M059J (cell line): ENCODE results near the gene DUSP23. TPM values are rescaled to one million over a fixed set of nuclear protein-coding genes. Genes with fewer than 3 reads are reported as not detected.

Experiments used
- DNase-seq: peaks from one replicate; pipeline ENCODE4 v3.0.0-alpha.2; 2012; ENCODE audit warnings: low read depth
- total RNA-seq: library from RNA; depleted of rRNA; stranded (reverse); fragments of >200 nt; shearing (Covaris generic); gene quantifications from 2 replicates; pipeline ENCODE4 v1.2.3, GENCODE V29; 2014; rRNA removed

DUSP23 gene
- 25.6 and 37.0 TPM in 2 replicates for total RNA-seq

DNA sequence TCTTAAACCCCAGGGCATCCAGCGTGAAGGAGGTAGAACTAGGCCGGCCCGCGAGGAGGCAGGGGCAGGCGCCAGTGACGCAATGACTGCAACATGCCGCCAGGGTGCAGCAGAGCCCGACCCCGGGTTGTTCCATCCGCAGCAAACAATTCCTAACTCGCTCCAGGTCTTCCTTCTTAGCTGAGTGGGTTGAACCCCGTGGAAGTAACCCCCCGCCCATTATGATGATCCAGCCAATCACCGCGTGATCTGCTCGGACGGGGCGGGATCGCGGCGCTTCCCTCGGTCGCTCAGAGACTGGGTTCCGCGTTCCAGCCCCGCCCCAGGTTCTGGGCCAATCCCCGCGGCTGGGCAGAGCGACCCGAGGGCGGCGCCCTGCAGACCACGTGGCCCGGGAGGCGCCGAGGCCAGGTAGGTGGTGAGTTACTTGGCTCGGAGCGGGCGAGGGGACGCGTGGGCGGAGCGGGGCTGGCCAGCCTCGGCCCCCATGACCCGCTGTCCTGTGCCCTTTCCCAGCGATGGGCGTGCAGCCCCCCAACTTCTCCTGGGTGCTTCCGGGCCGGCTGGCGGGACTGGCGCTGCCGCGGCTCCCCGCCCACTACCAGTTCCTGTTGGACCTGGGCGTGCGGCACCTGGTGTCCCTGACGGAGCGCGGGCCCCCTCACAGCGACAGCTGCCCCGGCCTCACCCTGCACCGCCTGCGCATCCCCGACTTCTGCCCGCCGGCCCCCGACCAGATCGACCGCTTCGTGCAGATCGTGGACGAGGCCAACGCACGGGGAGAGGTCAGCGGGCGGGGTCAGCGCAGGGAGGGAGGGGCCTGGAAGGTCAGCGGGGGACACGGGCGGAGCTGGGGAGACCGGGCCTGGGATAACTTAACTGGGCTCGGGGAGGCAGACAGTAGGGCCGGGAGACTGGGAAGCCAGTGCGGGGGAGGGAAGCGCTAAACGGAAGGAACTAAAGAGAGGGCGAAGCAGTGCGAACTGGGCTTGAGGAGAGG, at the start of gene DUSP23:
TSS of gene DUSP23 (plus strand) at position 380 of the 1,000 bp plus-strand sequence. CDS start at position 519, 139 bp downstream.
- peak; percentile 97 for DNase-seq

DNA sequence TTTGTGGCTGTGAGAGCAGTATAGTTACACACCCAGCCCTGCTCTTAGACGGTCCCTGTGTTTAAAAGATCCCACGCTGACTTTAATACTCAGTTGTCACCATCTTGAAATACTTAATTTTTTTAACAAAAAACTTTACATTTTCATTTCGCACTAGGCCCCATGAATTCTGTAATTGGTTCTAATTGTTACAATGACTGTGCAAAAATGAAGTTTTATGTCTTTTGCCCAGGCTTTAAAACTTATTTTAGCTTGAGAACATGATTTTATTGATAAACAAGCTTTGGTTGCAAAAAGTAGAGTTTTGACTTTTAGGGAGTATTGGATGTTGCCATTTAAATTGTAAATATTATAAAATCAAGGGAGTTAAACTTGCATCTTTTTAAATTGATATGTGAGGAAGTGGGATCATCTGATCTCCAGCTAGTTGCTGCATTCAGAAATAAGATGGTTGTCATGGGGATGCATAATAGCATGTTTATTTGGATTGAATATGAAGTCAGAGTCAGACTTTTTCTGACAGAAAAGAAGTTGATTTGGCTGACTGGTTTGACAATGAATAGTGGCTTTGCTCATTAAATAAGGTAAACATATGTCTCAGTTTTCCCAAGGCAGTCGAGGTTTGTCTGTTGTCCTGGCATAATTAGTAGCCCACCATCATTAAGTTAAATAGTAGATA, 43.4 kb upstream of the DUSP23 start:
- DNase-seq = no peak

DNA sequence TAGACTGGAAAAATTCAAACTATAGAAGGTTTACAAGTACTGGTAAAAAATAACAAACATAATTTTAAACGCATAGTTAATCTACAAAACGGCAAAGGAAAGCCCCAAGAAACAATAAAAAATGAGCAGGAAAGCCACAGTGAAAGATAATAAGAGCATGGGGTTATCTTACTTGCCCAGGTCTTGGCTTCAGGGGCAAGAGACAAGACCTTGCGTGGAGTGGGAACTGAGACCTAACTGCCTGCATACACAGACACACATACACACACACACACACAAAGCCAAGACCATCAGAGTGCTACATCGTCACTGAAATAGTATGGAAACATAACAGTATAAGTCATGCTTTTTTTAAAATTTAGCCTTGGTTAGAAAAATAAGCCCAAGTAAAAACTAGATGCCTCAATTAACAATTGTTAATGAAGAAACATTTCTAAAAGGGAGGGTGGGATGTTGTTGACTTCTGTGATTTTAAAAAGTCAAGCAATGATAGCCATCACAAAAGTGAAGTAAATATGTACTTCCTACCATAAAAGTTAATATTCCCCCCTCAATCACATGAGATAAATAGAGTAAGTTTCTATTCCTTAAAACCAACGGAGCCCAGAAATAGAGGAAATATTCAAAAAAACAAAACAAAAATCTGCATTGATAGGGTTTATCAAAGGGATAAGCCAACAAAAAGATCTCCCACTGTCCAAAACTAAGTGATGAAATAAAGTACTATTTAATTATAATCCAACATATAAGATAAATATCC, 36.9 kb upstream of the DUSP23 start:
- no peak for DNase-seq

DNA sequence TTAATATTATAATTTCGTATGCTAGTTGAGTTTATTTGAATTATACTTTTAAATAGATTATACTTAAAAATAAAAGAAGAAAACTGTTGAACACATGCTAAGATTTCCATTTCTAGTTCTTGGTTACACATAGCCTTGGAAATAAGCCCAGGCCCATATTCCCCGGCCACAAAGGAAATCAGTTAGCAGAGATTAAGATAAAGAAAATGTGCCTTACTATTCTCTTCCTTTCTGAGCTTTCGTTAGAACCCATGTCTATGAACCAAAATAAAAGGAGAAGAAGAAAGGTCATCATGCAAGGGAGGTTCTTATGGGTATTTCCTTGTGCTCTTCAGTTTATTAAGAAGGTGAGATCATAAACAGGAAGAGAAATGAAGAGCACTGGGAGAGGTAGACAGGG, 34.1 kb upstream of the DUSP23 start:
- DNase-seq = no peak

DNA sequence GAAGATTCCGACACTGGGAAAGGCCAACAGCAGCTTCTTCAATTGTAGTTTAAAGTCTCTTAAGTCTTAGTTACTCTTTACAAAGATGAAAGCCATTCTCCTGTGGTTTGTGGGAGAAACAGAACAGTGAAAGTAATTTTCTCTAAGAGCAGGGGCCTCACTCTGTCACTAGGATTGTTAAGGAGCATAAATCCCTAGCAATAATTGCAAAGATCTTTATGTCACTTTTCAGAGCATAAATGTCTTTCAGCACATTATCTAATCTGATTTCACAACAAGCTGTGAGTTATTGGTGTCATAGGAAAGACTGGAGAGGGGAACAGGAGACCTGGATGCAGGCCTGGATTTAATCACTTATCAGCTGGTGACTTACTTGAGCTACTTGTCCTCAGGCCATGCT, 32.4 kb upstream of the DUSP23 start:
- no peak for DNase-seq

DNA sequence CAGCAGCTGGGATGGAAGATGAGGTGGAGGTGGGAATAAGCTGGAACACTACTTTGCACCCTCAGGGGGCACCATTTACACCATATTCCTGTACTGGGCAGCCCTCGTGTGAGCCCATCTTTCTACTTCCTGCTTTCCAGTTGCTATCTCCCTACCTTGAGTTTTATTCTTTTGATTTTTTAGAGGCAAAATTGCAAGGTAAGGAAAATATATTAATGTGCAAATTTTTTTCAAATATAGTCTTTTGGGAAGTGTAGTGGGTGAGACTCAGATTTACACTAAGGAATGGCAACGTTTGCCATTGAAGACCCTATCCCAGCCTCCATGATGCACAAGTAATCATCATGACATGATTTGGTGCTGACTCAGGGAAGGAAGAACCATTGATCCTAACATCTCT, 31.1 kb upstream of the DUSP23 start:
- no peak for DNase-seq

DNA sequence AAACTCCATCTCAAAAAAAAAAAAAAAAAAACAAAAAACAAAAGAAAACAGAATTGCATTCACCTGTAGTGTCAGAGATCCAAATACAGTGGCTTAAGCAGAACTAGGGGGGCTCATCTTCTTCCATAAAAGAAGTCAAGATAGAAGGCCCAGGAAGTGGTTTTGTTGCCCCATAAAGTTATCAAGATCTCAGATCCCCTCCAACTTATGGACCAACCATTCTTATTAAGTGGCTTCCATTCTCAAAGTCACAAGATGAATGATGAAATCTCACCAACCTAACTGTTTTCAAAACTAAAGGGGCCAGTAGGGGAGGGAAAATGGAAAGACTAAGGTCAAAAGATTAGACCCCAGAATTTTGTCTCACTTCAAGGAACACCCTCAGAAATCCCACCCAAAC, 30.1 kb upstream of the DUSP23 start:
- no peak for DNase-seq

DNA sequence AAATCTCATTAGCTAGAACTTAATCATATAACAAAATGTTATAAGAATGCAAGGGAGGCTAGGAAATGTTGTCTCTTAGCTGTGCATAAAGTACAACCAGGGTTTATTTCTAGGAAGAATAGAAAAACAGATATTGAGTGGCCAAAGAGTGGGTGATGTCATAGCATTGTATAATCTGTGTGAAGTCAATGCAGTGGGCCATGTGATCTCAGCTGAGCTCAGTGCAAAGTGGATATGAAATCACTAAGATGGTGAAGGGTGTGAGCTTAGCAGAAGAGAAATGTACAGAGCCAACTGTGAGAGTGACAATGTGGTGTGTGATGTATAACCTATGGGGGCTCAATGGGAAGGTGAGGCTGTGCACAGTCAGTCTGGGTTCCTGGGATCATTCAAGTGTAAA, 29.7 kb upstream of the DUSP23 start:
- no peak for DNase-seq

DNA sequence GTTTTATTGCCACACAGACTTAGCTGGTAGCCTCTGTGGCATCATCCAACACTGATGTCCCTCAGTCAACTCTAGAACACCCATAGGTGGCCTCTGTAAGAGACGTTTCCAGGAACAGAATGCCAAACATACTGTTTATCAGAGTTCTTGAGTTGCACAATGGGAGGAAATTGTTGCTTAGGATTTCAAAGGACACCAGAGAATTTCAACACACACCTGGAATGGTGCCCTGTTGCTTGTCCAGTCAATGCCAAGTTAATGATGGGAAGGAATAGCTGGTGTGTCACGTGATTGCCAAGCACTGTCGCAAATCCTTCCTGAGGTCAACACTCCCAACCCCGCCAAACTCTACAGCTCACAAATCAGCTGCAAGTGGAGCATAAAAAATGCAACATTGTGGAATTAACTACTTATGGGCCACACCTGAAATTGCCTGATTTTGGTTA, 28.6 kb upstream of the DUSP23 start:
- peak; percentile 26 for DNase-seq

DNA sequence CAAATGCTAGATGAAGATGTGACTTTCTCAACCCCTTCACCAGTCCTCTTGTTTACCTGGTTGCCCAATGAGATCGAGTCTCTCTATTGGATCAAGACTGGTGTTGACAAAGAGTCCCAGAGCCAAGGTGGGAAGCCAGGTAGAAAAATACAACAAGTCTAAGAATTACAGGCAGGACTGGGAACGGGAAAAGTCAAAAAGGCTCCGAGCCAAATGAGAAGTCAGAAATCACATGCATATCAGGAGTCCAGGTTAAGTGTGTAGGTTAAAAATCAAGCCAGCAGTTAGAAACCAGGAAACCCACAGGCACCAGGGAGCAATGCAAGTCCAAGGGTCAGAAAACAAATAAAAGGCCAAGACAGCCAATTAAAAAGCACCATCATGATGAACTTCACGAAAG, 27.4 kb upstream of the DUSP23 start:
- no peak for DNase-seq

DNA sequence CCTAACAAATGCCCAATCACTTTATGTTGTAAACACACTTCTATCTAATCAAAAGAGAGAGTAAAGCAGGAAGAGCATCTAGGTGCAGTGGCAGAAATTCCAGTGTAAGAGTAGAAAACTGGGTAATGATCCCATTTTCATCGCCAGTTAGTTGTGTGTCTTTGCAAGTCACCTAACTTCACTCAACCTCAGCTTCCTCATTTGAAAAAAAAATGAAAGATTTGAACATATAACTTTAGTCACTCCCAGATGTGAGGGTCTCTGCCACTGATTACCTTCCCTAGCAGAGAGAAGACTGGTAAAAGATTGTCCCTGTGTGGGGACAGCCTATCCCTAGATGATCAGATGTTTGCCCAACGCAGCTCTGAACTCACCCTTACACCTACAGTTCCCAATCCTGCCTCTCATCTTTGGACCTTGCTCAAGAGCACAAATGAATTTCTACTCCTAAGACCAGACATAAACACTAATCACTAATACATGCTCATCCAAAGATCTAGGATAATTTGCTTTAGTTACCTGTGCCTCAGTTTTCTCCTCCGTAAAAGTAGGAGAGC, 25.2 kb upstream of the DUSP23 start:
- no peak for DNase-seq

DNA sequence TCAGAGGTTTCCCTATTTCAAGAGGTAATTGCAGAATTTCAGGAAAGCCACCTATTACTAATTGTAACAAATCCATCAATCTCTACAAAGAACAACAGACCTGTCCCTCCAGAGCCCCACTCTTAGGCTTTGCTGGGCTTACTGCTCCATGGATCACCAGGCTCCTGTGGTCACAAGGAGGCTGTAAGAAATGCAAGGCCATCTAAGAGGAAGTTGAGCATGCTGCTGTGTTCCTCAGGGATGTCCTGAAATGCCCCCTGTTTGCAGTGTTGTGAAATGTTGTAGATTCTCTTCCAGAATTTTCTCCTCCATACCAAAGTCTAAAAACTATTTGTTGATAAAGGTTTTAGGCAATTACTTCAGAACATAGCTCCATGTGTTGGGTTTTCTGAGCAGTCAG, 24.4 kb upstream of the DUSP23 start:
- DNase-seq = no peak

DNA sequence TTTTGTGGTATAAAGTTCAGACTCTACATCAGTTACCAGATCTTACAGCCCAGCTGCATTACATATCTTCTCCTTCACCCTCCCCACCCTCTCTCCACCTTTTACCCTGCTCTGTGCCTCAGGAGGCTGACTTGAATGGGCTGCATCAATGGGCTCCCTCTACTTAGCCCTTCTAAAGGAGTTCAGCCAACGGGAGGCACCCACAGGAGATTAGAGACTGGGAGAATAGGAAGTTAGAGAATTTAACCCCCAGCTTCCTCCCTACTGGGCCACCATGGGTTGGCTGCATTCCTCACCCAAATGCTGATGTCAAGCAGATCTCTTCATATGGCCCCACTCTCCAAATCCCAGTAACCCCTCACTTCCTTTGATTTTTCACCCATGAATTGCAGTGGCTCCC, 17.1 kb upstream of the DUSP23 start:
- DNase-seq = no peak

DNA sequence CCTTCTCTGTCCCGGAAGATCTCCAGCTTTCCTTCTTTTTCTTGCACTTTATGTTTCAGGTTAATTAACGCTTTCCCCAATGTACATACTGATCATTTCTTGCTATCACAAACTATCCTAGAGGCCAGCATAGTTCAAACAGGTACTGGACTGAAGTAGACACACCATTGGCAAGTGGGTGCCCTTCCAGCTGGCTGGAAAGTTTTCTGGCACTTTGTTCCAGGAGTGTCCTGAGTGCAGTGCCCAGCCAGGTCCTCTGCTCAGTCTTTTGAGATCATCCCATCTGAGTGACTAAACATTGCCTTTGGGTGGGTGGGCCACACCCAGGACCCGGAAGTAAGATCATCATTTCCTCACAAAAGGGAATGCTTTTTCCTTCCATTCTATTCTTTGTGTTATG, 15.0 kb upstream of the DUSP23 start:
- no peak for DNase-seq

DNA sequence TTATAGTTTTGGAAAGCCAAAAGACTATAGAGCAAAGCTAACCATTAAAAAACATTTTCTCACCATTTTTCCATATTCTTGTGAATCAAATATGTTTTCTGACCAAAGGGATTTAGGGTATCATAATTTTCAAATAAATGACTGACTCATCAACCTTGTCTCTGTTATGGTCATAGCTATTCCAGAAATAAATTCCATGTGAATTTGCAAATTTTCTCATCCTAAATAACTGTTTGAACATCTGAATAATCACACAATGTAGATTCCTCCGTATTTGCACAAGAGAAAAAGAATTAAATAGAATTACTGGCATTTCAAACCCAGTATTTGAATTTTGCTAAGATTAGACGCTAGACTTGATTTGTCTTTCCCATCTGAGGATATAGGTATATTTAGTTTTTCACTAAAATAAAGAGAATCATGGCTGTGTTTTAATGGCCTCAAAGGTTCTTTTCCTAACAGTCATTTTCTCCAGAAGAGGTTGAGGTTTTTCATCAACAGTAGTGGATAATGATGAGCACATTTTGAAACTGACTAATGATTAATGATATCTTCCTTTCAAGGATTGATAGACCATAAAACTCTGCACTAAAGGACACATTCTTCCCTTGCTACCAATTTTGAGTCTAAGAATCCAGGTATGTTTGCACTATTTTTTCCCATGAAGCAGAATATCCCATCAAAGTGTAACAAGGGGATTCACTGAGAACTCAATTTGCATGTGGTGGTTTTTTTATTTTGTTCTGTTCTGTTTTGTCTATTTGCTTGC, 9.5 kb upstream of the DUSP23 start:
- no peak for DNase-seq

DNA sequence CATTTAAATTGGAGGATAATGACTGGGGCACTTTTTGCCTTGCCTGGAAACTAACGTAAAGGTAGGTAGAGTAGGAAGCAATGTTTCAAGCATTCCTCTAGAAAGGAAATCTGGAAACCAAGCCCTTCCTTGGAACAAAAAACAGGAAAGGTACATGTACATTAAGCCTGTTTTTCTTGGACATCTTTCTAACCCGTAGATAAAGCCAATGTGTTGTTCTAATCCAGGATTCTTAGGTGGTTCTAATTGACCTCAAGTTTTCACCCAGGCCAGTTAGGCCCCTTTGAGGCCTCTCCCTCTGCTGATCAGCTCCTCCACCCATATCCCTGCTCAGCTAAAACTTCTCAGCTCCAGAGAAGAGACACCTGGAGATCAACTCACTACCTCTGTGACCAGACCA, 6.3 kb upstream of the DUSP23 start:
- DNase-seq = no peak

DNA sequence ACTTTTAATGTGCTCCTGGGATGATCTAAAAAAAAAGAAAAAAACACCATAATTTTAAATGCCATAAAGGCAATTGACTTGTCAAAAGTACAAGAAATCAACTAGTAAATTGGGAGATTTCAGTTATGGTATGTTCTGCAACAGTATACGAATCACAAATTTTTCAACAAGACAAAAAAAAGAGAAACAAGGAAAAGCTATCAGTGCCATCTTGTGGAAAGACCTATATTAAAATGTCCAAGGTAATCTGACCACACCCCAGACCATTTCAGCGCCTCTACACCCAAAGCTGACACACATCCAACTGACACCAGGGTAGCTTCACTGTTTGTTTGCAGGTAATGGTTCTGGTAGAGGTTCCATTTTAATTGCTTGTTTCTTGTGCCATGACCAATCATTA, 5.0 kb upstream of the DUSP23 start:
- DNase-seq = no peak

DNA sequence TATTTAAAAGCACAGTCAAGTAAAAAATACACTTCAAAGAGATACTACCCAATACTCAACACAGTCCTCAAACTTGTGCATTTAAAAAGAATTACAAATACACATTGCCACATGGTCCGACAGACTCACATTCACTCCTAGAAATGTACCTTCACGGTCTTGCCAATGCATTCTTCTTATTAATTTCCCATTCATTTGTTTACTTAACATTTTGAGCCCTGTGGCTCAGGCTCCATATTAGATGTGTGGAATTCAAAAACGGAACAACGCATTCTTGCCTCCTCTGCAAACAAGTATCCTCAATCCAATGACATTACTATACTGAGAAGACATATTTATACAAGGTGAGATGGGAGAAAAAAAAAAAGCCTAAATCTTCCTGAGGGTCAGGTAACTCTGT, 2.5 kb upstream of the DUSP23 start:
- DNase-seq = no peak

DNA sequence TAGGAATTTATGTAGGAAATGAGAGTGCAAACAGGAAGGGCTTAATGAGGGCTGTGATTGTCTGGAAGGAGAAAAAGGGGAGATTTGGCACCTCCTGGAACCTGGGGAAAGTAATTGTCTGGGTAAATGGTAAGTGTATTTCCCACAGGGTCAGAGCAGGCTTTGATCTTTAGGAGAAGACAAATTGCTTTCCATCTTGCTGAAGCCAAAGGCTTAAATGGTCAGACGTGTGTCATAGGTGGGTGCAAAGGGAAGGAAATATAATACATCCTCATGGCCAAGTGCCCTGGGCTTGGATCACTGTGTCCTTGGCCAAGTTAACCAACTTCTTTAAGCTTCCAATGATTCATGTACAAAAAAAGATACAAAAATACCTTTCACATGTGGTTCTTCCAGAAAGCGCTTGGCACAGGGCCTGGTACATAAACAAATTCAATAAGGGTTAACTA, 1.3 kb upstream of the DUSP23 start:
- peak; percentile 67 for DNase-seq

DNA sequence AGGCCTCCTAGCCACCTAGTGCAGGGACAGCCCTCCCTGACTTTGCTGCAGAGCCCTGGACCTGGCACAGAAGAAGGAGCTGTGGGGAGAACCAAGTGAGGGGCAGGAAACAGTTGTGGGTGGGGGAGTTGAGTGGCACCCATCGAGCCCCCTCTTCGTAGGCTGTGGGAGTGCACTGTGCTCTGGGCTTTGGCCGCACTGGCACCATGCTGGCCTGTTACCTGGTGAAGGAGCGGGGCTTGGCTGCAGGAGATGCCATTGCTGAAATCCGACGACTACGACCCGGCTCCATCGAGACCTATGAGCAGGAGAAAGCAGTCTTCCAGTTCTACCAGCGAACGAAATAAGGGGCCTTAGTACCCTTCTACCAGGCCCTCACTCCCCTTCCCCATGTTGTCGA, 1.2 kb downstream of the DUSP23 start:
- DNase-seq = no peak

DNA sequence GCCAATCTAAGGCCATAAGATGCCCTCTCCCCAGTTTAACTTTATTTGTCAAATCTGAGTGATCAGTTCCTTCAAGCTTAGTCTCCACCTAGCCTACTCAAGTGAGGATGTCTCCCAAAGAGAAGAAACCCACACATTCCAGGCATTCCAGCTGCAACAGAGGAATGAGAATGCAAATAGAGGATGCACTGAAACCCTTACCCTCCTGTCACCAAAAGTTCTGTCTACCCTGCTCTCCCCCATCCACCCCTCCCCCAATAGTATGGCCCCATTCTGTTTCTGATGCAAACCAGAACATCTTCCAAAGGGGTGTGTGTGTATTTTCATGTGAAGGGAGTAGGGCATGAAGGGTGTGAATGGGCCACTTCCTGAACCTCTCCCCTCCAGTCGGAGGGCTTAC, 3.0 kb downstream of the DUSP23 start:
- no peak for DNase-seq
